K562 (cell line): ENCODE results near the gene GSTA5. TPM values are rescaled to one million over a fixed set of nuclear protein-coding genes. Genes with fewer than 3 reads are reported as not detected.
"Not testable (repeated sequence)": the region's sequence is repeated elsewhere in the genome, so short reads cannot be mapped to it uniquely, and the experiment has no call there.

Experiments used
- ATAC-seq: fragments of 200-7000 bp; cut with Tn5 transposase; 3 replicates; pipeline ENCODE4 v1.9.1; 2020; ENCODE audit warnings: moderate library complexity
- BruUV-seq: library from RNA; stranded (reverse); fragments of 400-500 nt; replicated peaks from 2 replicates; lab custom pipeline; 2021; lab: Mats Ljungman, UMichigan
- CTCF ChIA-PET: fragments of 300-600 bp; formaldehyde crosslinking; extraction: SDS; loops from one replicate; lab custom pipeline; 2021; ENCODE audit warnings: low intra/inter-chr PET ratio; lab: Yijun Ruan, JAX
- POLR2A ChIA-PET: fragments of 300-600, 350-650 bp; sonication (Branson Sonifier 250); formaldehyde crosslinking; extraction: SDS; loops from one replicate; lab custom pipeline; 2021; ENCODE audit warnings: antibody characterized with exemption, inconsistent platforms; lab: Yijun Ruan, JAX
- DNase-seq, 4 experiments: peaks; one replicate each; pipeline versions ENCODE4 v3.0.0 to v3.0.0-alpha.2; 2011 to 2018; ENCODE audit warnings: low spot score in 3 of 4, mixed read lengths in 3 of 4; ENCODE audit errors: extremely low read depth in 1 of 4
- FAIRE-seq: peaks from 2 replicates; lab custom pipeline; 2011; peaks lifted over from hg19 to GRCh38; lab: Jason Lieb, UNC
- H2AFZ ChIP-seq: 2 replicates; pipeline ENCODE4 v1.6.0; 2011; ENCODE audit warnings: low read depth, low read length, control low read depth, inconsistent platforms
- H3K27ac ChIP-seq: fragments of 200-600 bp; 3 replicates; pipeline ENCODE4 v1.8.0; 2011; ENCODE audit warnings: low read depth, mild to moderate bottlenecking, control low read depth, inconsistent platforms, low read length, moderate library complexity, mixed read lengths; ENCODE audit errors: extremely low read depth
- H3K27me3 ChIP-seq, 2 experiments: fragments of 300-600 bp in 1 of 2; 2 replicates in 1 of 2; 3 replicates in 1 of 2; pipeline versions ENCODE4 v1.6.0 to v1.8.0; 2011; ENCODE audit warnings: inconsistent platforms in 2 of 2, low read length in 2 of 2, mild to moderate bottlenecking in 1 of 2, mixed read lengths in 1 of 2, moderate library complexity in 1 of 2; ENCODE audit not compliant: control insufficient read depth in 2 of 2, insufficient read depth in 2 of 2
- H3K36me3 ChIP-seq: fragments of 300-600 bp; 3 replicates; pipeline ENCODE4 v1.8.0; 2011; ENCODE audit warnings: mild to moderate bottlenecking, low read length, inconsistent platforms; ENCODE audit not compliant: control insufficient read depth, insufficient read depth
- H3K4me1 ChIP-seq, 2 experiments: fragments of 200-600 bp in 1 of 2; replicated peaks in 1 of 2; 2 replicates in 1 of 2; 3 replicates in 1 of 2; pipeline versions ENCODE4 v1.5.1 to v1.8.0; 2011; ENCODE audit warnings: inconsistent platforms in 2 of 2, low read length in 2 of 2, mild to moderate bottlenecking in 1 of 2, mixed read lengths in 1 of 2, moderate library complexity in 1 of 2; ENCODE audit not compliant: control insufficient read depth in 2 of 2, insufficient read depth in 2 of 2
- H3K4me2 ChIP-seq: 2 replicates; pipeline ENCODE4 v1.6.1; 2011; ENCODE audit warnings: low read length, control low read depth, inconsistent platforms, mixed read lengths; ENCODE audit not compliant: insufficient read depth
- H3K4me3 ChIP-seq: fragments of 200-600 bp; sonication (generic), shearing (Covaris generic); 2 replicates; pipeline ENCODE4 v1.5.1; 2016; ENCODE audit warnings: control low read depth, inconsistent platforms
- H3K79me2 ChIP-seq: fragments of 200-600 bp; 3 replicates; pipeline ENCODE4 v1.8.0; 2011; ENCODE audit warnings: low read length, inconsistent platforms; ENCODE audit not compliant: control insufficient read depth, insufficient read depth
- H3K9ac ChIP-seq, 2 experiments: 2 replicates each; pipeline versions ENCODE4 v1.6.0 to v1.6.1; 2011; ENCODE audit warnings: low read depth in 2 of 2, low read length in 2 of 2, control low read depth in 1 of 2, inconsistent platforms in 1 of 2, mild to moderate bottlenecking in 1 of 2, mixed read lengths in 1 of 2; ENCODE audit not compliant: insufficient read depth in 1 of 2
- H3K9me1 ChIP-seq: one replicate; pipeline ENCODE4 v1.6.0; 2011; ENCODE audit warnings: inconsistent platforms, mild to moderate bottlenecking, low read length, moderate library complexity; ENCODE audit not compliant: control insufficient read depth, insufficient read depth
- H3K9me3 ChIP-seq: replicated peaks from 2 replicates; pipeline ENCODE4 v1.5.1; 2011; ENCODE audit warnings: low read depth, low read length, inconsistent platforms; ENCODE audit not compliant: control insufficient read depth, insufficient read depth
- H4K20me1 ChIP-seq: replicated peaks from 2 replicates; pipeline ENCODE4 v1.6.1; 2011; ENCODE audit warnings: low read length, inconsistent platforms, mixed read lengths; ENCODE audit not compliant: control insufficient read depth, insufficient read depth
- HLTF ChIP-seq: fragments of 450-650 bp; IDR thresholded peaks from 2 replicates; pipeline ENCODE4 v1.6.1; 2016
- TAF1 ChIP-seq: IDR thresholded peaks from 2 replicates; pipeline ENCODE4 v1.6.1; 2011; ENCODE audit warnings: mild to moderate bottlenecking, low read length, moderate library complexity; ENCODE audit not compliant: insufficient read depth, control insufficient read depth, severe bottlenecking; ENCODE audit errors: extremely low read depth
- ZNF184 ChIP-seq: sonication (generic); formaldehyde crosslinking; IDR thresholded peaks from 2 replicates; pipeline ENCODE4 v1.5.0; 2020; ENCODE audit warnings: missing genetic modification reagents
- ZNF23 ChIP-seq: fragments of 250-450 bp; sonication (Bioruptor Pico); IDR thresholded peaks from 2 replicates; pipeline ENCODE4 v1.4.0; 2020; ENCODE audit warnings: mild to moderate bottlenecking
- WGBS: fragments of 100-300 bp; shearing (Covaris generic); methylation state at CpG from one replicate; pipeline ENCODE4 v1.1.6; 2016; ENCODE audit warnings: low coverage, mixed read lengths; ENCODE audit not compliant: insufficient coverage; ENCODE audit errors: missing lambda C conversion rate; 5-methylcytosine and 5-hydroxymethylcytosine counted together
- in situ Hi-C: fragments of 300-500 bp; cut with MboI; formaldehyde crosslinking; loops from 4 replicates; pipeline ENCODE4 v1.15.0; 2018; ENCODE audit warnings: inconsistent platforms, mixed read lengths
- intact Hi-C: fragments of 100-400 bp; cut with micrococcal nuclease; formaldehyde crosslinking; loops from 2 replicates; pipeline ENCODE4 v1.14.2; 2022
- polyA plus RNA-seq, 8 experiments: library from polyadenylated mRNA; depleted of rRNA in 4 of 8; stranded (reverse) in 5 of 8; unstranded in 3 of 8; fragments of >200 nt; fragmentation: Nextera tagmentation in 2 of 8; fragmentation: Illumina TruSeq in 1 of 8; extraction: Ambion mirVana in 2 of 8; extraction: Trizol in 1 of 8; gene quantifications; 2 replicates each; pipeline versions ENCODE4 v1.2.1 to v1.2.3, GENCODE V29; 2011 to 2014; ENCODE audit warnings: inconsistent platforms in 1 of 8, missing spikeins in 1 of 8
- total RNA-seq, 7 experiments: library from RNA; depleted of rRNA in 6 of 7; stranded (reverse); fragments of >200 nt in 6 of 7; fragmentation: Illumina TruSeq in 2 of 7; extraction: Trizol in 2 of 7; gene quantifications; 2 replicates each; pipeline versions ENCODE4 v1.2.1 to v1.2.3, GENCODE V29; 2011 to 2021; ENCODE audit warnings: low replicate concordance in 1 of 7

Gene GSTA5
- total and polyA plus RNA-seq, 9 of the 15 experiments (the other 6 are each of a cell fraction or from before 2014, with no cell fraction given) = not detected

- TF ChIP-seq HLTF = no peak
- no peak for TF ChIP-seq TAF1
- no peak for TF ChIP-seq ZNF184 (CRISPR knock-in tag)
- no peak for TF ChIP-seq ZNF23 (CRISPR knock-in tag)
- TF ChIP-seq, all 486 proteins: peak for 0
- ChIA-PET POLR2A (no interaction called here), CTCF (interaction anchor here (0.6 kb wide), 1 partner anchor 78 kb away, joined by 3 read pairs; no protein-coding TSS in a partner anchor)
- in situ Hi-C loops (no loop called here), intact Hi-C loops (no loop called here)
- Histone ChIP-seq H3K9me1 (no peaks in the 10 kb centered on the region), H3K4me3 (no peak overlapping the region), H4K20me1 (no peaks in the 10 kb centered on the region), H3K4me1 (no peaks in the 10 kb centered on the region), H3K9me3 (no peaks in the 10 kb centered on the region), H3K27me3 (no peaks in the 10 kb centered on the region; a peak in 1 of 5 replicates), H3K9ac (no peak overlapping the region), H3K79me2 (no peaks in the 10 kb centered on the region), H3K36me3 (no peaks in the 10 kb centered on the region), H3K27ac (no peak overlapping the region), H2AFZ (no peak overlapping the region), H3K4me2 (no peak overlapping the region)
- ATAC-seq (no peak), DNase-seq (no peak), FAIRE-seq (no peak)
- no TSS peak for BruUV-seq
- 6% methylated on average over 2 of the region's 2 CpGs for WGBS
Observed at GRCh38 chr6:52801188-52801841, 39.3 kb downstream of the GSTA5 start.

GRCh38 chr6:52799272-52799671, 41.3 kb downstream of the GSTA5 start:
- H3K79me2 ChIP-seq, ATAC-seq, H3K36me3 ChIP-seq, H3K27ac ChIP-seq, H3K4me3 ChIP-seq, BruUV-seq, H3K9ac ChIP-seq, CTCF ChIA-PET, H4K20me1 ChIP-seq, H3K4me2 ChIP-seq, FAIRE-seq, intact Hi-C loops, in situ Hi-C loops, H3K4me1 ChIP-seq, H3K9me3 ChIP-seq, H3K27me3 ChIP-seq, H3K9me1 ChIP-seq, POLR2A ChIA-PET, H2AFZ ChIP-seq, DNase-seq: not testable (repeated sequence)
- 0% methylated on average over 1 of the region's 1 CpG for WGBS

- POLR2A ChIA-PET = not testable (repeated sequence)
Observed at GRCh38 chr6:52794366-52794765, 46.2 kb downstream of the GSTA5 start.

More at GRCh38 chr6:52794366-52794765, 46.2 kb downstream of the GSTA5 start:
- WGBS = 0% methylated on average over 2 of the region's 2 CpGs
- H3K4me3 ChIP-seq, DNase-seq, H3K79me2 ChIP-seq, H3K4me2 ChIP-seq, BruUV-seq, FAIRE-seq, in situ Hi-C loops, CTCF ChIA-PET, H2AFZ ChIP-seq, H3K9ac ChIP-seq, H3K9me3 ChIP-seq, ATAC-seq, H3K4me1 ChIP-seq, H3K9me1 ChIP-seq, H3K27ac ChIP-seq, H4K20me1 ChIP-seq, H3K36me3 ChIP-seq, intact Hi-C loops, H3K27me3 ChIP-seq: not testable (repeated sequence)
